GM12865 (cell line): ENCODE data around the gene CERS6.
A peak's percentile ranks its signal among the peaks of the same experiment; 100 is the strongest.
"Not testable (repeated sequence)": the region's sequence is repeated elsewhere in the genome, so short reads cannot be mapped to it uniquely, and the experiment has no call there.

Experiments
- DNase-seq: peaks from one replicate; pipeline ENCODE4 v3.0.0; 2010; ENCODE audit warnings: low read depth
- H3K4me3 ChIP-seq: 2 replicates; pipeline ENCODE4 v1.5.1; 2011; ENCODE audit warnings: mild to moderate bottlenecking, low read depth, low read length, control low read depth
- CTCF ChIP-seq: IDR thresholded peaks from 2 replicates; pipeline ENCODE4 v1.5.1; 2011; ENCODE audit warnings: low read length, control low read depth, low read depth, inconsistent platforms; ENCODE audit not compliant: insufficient read depth; ENCODE audit errors: missing control alignments

The CERS6 gene

GRCh38 chr2:168752361-168752760, 296.3 kb downstream of the CERS6 start:
- no peak for DNase-seq
- H3K4me3 ChIP-seq: no peak overlapping the region
- no peak for TF ChIP-seq CTCF

- H3K4me3 ChIP-seq: no peak overlapping the region
- DNase-seq: no peak
- no peak for TF ChIP-seq CTCF
Measured at GRCh38 chr2:168753765-168754329, 297.8 kb downstream of the CERS6 start.

GRCh38 chr2:168757223-168757622, 301.2 kb downstream of the CERS6 start:
- H3K4me3 ChIP-seq: no peak overlapping the region
- no peak for TF ChIP-seq CTCF
- DNase-seq: peak; percentile 21

GRCh38 chr2:168758970-168759820, 303.1 kb downstream of the CERS6 start:
- H3K4me3 ChIP-seq: no peak overlapping the region
- peak; percentile 47 for TF ChIP-seq CTCF
- DNase-seq: peak; percentile 58

GRCh38 chr2:168765401-168765800, 309.3 kb downstream of the CERS6 start:
- H3K4me3 ChIP-seq: no peak overlapping the region
- TF ChIP-seq CTCF: no peak

GRCh38 chr2:168766600-168766999, 310.5 kb downstream of the CERS6 start:
- no peak for DNase-seq
- no peak for TF ChIP-seq CTCF
- no peak overlapping the region for H3K4me3 ChIP-seq

More at GRCh38 chr2:168765401-168765800, 309.3 kb downstream of the CERS6 start:
- no peak for DNase-seq

GRCh38 chr2:168767258-168767657, 311.2 kb downstream of the CERS6 start:
- DNase-seq: no peak
- TF ChIP-seq CTCF: no peak
- H3K4me3 ChIP-seq: no peak overlapping the region

GRCh38 chr2:168768357-168768756, 312.3 kb downstream of the CERS6 start:
- DNase-seq, H3K4me3 ChIP-seq: not testable (repeated sequence)
